ENCODE measurements around the gene SSBP3.
A peak's percentile ranks its signal among the peaks of the same experiment; 100 is the strongest.
"Not testable (repeated sequence)": the region's sequence is repeated elsewhere in the genome, so short reads cannot be mapped to it uniquely, and the experiment has no call there.

SSBP3 gene

GRCh38 chr1:54406339-54407153, at the start of gene SSBP3:
SSBP3 (minus strand) TSS chr1:54406394.
- DNase-seq (ENCODE audit: low read depth in 2 of 2), result peak; percentile 80 to 91

DNA sequence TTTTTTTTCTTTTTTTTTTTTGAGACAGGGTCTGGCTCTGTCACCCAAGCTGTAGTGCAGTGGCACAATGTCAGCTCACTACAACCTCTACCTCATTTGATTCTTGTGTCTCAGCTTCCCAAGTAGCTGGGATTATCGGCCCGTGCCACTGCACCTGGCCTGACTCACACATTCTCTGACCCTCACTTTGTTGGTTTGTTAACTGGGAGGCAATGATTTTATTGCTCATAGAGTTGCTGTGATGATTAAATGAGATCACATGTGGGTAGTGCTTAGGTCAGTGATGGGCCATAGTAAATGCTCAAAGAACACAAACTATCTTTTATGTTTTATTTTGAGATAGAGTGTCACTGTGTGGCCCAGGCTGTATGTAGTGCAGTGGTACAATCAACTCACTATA, 47.3 kb upstream of the SSBP3 start:
- no peak for DNase-seq (ENCODE audit: low read depth in 2 of 2)

DNA sequence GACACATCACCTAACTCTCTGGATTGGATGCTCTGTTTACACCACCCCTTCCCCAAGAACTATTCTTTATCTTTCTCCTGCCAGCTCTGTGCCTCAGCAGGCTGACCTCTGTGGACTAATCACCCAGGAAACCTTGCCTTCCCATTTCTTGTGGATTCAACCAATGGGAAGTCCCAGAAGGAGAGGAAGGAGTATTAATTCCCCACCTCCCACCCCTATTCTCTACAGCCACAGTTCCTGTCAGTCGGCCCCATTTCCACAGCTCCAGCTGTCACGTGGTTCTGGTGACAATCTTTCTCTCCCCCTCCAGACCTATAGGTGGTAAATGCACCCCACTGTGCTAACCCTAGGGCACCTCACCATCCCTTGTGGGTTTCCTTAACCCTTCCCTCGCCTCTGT, 46.8 kb upstream of the SSBP3 start:
- DNase-seq (ENCODE audit: low read depth in 2 of 2), result no peak

GRCh38 chr1:54449431-54449830, 43.2 kb upstream of the SSBP3 start:
- DNase-seq (ENCODE audit: low read depth in 2 of 2), result not testable (repeated sequence)

- not testable (repeated sequence) for DNase-seq (ENCODE audit: low read depth in 2 of 2)
These were observed 42.6 kb upstream of the SSBP3 start for GRCh38 chr1:54448801-54449200.

DNA sequence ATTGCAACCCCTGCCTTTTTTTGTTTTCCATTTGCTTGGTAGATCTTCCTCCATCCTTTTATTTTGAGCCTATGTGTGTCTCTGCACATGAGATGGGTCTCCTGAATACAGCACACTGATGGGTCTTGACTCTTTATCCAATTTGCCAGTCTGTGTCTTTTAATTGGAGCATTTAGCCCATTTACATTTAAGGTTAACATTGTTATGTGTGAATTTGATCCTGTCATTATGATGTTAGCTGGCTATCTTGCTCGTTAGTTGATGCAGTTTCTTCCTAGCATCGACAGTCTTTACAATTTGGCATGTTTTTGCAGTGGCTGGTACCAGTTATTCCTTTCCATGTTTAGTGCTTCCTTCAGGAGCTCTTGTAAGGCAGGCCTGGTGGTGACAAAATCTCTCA, 40.9 kb upstream of the SSBP3 start:
- DNase-seq (ENCODE audit: low read depth in 2 of 2), result not testable (repeated sequence)

GRCh38 chr1:54442185-54442584, 36.0 kb upstream of the SSBP3 start:
- DNase-seq (ENCODE audit: low read depth in 2 of 2), result no peak

DNA sequence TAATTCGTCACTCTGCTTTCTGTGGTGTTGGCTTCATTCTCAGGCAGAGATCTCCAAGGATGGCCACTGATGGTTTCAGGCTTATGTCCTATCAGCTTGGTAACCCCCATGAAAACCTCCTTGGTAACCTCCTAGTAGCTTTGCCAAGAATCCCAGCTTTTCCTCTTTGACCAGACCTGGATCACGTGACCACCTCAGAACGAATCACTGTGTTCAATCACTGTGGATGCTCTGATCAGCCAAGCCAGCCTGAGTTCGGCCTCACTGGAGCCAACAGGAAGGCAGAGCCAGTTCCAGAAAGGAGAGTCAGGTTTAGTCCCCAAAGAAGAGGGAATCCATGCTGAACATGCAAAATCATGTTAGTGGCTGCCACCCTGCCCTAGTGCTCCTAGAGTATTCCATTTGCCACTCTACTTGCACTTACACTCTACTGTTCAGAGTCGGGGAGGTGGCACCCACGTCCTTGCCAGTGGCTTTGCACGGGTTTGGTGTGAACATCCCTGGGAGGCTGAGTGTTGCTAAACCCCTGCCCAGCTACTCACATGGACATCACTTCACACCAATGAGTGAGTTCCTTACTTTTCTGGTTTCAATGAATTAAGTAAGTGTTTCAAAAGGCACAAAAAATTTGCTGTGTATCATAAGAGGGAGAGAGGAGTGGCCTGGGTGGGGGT, 33.5 kb upstream of the SSBP3 start:
- no peak for DNase-seq (ENCODE audit: low read depth in 2 of 2)

- no peak for DNase-seq (ENCODE audit: low read depth in 2 of 2)
These were observed 31.6 kb upstream of the SSBP3 start for GRCh38 chr1:54437783-54438182.

DNA sequence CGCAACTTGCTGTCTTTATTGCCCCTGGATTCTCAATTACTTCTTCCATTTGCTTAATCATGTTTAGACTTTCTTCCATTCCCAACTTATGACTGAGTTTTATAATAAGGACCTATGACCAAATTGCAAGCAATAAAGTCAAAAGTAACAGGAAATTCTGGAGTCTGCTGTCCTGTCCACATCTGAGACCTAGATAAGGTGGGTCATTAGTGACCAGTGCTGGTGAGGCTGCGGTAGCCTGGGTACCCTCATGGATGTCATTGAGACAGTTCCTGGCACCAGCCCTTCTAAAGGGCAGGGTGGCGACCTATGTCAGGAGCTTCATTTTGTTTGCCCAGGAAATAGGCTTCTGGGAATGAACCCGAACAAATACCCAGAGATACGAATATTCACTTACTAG, 30.6 kb upstream of the SSBP3 start:
- DNase-seq (ENCODE audit: low read depth in 2 of 2), result no peak

DNA sequence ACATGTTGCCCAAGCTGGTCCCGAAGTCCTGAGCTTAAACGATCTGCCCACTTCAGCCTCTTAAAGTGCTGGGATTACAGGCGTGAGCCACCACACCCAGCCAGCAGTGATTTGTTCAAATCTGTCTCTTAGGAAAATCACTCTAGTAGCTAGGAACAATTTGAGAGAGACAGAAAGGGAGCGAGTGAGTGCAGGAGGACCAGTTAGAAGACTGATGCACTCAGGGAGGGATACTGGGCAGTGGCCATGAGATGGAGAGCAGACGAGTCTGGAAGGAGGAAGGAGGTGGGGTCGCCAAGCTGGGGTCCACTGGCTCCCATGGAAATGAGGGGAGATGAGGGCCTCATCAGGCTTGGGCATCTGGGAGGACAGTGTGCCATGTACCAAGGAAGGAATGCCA, 23.6 kb upstream of the SSBP3 start:
- DNase-seq (ENCODE audit: low read depth in 2 of 2), result no peak

- no peak for DNase-seq (ENCODE audit: low read depth in 2 of 2)
These were observed 22.8 kb upstream of the SSBP3 start for GRCh38 chr1:54428837-54429518.

- no peak for DNase-seq (ENCODE audit: low read depth in 2 of 2)
These were observed 19.0 kb upstream of the SSBP3 start for GRCh38 chr1:54425152-54425584.

GRCh38 chr1:54424398-54424797, 18.2 kb upstream of the SSBP3 start:
- no peak for DNase-seq (ENCODE audit: low read depth in 2 of 2)

- DNase-seq (ENCODE audit: low read depth in 2 of 2), result no peak
These were observed 14.9 kb upstream of the SSBP3 start for GRCh38 chr1:54421101-54421504.

DNA sequence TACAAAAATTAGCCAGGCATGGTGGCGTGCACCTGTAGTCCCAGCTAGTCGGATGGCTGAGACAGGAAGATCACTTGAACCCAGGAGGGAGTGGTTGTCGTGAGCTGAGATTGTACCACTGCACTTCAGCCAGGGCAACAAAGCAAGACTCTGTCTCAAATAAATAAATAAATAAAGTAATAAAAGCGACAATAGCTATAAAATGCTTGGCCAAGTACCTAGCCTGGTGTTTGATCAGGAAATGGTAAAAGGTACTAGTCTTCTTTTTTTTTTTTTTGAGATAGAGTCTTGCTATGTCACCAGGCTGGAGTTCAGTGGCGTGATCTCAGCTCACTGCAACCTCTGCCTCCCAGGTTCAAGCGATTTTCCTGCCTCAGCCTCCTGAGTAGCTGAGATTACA, 12.4 kb upstream of the SSBP3 start:
- DNase-seq (ENCODE audit: low read depth in 2 of 2), result not testable (repeated sequence)

DNA sequence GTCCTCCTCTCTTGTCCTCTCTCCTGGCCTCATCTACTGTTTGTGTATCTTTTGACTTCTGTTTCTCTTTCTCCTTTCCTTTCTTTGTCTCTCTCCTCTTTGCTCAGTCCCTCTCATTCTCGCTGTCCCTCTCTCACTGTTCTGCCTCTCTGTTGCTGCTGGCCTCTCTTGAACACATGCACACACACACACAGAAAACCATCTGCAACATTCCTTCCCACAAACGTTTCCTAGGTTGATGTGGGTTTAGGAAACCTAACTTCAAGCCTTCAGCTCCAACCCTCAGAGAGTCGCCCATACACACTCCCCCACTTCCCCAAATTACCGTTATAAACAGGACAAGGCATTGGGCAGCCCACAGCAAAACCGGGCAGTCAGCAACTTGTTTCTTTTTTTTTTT, 10.9 kb upstream of the SSBP3 start:
- no peak for DNase-seq (ENCODE audit: low read depth in 2 of 2)

DNA sequence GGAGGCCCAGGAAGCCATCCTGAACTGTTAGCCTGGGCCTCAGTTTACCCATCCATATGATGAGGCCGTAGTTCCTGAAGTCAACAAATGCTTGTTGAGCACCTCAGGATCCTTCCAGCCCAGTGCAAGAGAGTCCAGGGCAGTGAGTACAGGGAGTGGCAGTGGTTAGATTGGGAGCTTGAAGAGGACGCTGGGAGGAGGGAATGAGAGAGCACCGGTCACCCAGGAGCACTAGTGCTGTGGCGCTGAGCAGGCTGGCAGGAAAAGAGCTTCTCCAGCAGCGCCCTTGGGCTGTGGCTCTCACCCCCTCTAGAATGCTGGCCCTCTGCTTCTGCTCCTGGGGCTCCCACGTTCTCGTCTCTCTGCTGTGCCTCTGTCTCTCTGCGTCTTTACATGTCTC, 10.2 kb upstream of the SSBP3 start:
- no peak for DNase-seq (ENCODE audit: low read depth in 2 of 2)

- DNase-seq (ENCODE audit: low read depth in 2 of 2), result no peak
These were observed 9.8 kb upstream of the SSBP3 start for GRCh38 chr1:54415991-54416390.

GRCh38 chr1:54415533-54415932, 9.3 kb upstream of the SSBP3 start:
- DNase-seq (ENCODE audit: low read depth in 2 of 2), result no peak

- DNase-seq (ENCODE audit: low read depth in 2 of 2), result no peak
These were observed 7.5 kb upstream of the SSBP3 start for GRCh38 chr1:54413732-54414131.

DNA sequence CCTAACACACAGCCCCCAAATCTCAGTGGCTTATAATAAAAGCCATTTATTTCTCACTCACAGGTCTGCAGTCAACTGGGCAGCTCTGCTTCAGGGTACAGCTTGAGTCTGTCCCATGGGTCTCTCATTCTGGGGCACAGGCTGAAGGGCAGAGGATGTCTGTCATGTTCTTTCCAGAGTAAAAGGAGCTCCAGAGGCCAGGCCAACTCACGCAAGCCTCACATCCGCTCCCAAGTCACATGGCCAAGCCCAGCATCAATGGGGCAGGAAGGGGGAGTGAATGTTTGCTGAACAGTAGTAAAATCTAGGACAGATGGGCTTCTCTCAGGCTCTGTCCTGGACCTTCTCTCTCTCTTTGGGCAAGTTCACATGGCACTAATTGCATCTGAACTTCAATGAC, 7.1 kb upstream of the SSBP3 start:
- no peak for DNase-seq (ENCODE audit: low read depth in 2 of 2)

GRCh38 chr1:54410359-54410758, 4.2 kb upstream of the SSBP3 start:
- DNase-seq (ENCODE audit: low read depth in 2 of 2), result no peak

All from stimulated activated CD4-positive, alpha-beta T cell treated with anti-CD3 and anti-CD28 coated beads, Interleukin-15, amount 100 ng/mL, for 48 hours (primary cell).